Heart right ventricle (tissue), 16 donors: Measurements from ENCODE around the gene RNASE4. TPM values are rescaled to one million over a fixed set of nuclear protein-coding genes. Genes with fewer than 3 reads are reported as not detected.

Source experiments
- ATAC-seq, 8 donors: fragments of 200-7000 bp; cut with Tn5 transposase; one replicate each; pipeline ENCODE4 v1.9.1; 2020; ENCODE audit warnings: mild to moderate bottlenecking in 8 of 8, moderate library complexity in 8 of 8, moderate number of reproducible peaks in 1 of 8
- DNase-seq, 2 donors: peaks; one replicate each; pipeline ENCODE4 v3.0.0-alpha.2; 2020
- H3K27ac ChIP-seq, 10 donors: fragments of 200-600 bp; sonication (generic) in 2 of 10; one replicate each; pipeline versions ENCODE4 v1.5.0 to v1.8.0; 2020 to 2022; ENCODE audit warnings: mild to moderate bottlenecking in 3 of 10
- H3K27me3 ChIP-seq, 7 donors: fragments of 200-600 bp; one replicate each; pipeline ENCODE4 v1.8.0; 2021 to 2022; ENCODE audit warnings: mild to moderate bottlenecking in 2 of 7
- H3K36me3 ChIP-seq, 9 donors: fragments of 200-600 bp; sonication (generic) in 1 of 9; one replicate each; pipeline versions ENCODE4 v1.5.0 to v1.8.0; 2020 to 2022; ENCODE audit warnings: mild to moderate bottlenecking in 2 of 9
- H3K4me1 ChIP-seq, 9 donors: fragments of 200-600 bp; sonication (generic) in 1 of 9; one replicate each; pipeline versions ENCODE4 v1.5.0 to v1.8.0; 2020 to 2022; ENCODE audit warnings: mild to moderate bottlenecking in 4 of 9
- H3K4me3 ChIP-seq, 10 donors: fragments of 200-600 bp; sonication (generic) in 2 of 10; one replicate each; pipeline versions ENCODE4 v1.5.0 to v1.8.0; 2020 to 2022; ENCODE audit warnings: mild to moderate bottlenecking in 7 of 10, moderate library complexity in 2 of 10
- H3K9me3 ChIP-seq, 11 donors: fragments of 200-600 bp in 10 of 11; sonication (generic) in 2 of 11; one replicate each; pipeline versions ENCODE4 v1.5.0 to v1.8.0; 2013 to 2022; ENCODE audit warnings: mild to moderate bottlenecking in 2 of 11, control low read depth in 1 of 11, moderate library complexity in 1 of 11
- WGBS, 2 donors: extraction: QIAGEN DNeasy Blood & Tissue Kit; methylation state at CpG; one replicate each; pipeline ENCODE4 v1.1.7; 2013; ENCODE audit warnings: inconsistent platforms in 1 of 2; 5-methylcytosine and 5-hydroxymethylcytosine counted together
- intact Hi-C, 10 donors: fragments of 100-400 bp; cut with DNase I; formaldehyde crosslinking; loops; one replicate each; pipeline versions ENCODE4 v1.11.1 to v1.14.2; 2022
- polyA plus RNA-seq, 2 donors: library from polyadenylated mRNA; stranded (reverse); fragments of 200-250 nt; gene quantifications; one replicate each; pipeline ENCODE4 v1.2.3, GENCODE V29; 2013
- total RNA-seq, 10 donors: library from RNA; stranded (reverse); fragmentation: NEBNext Ultra II Directional in 3 of 10; extraction: Animal tissue kit (Norgen Biotek cat#: 25700) in 3 of 10; gene quantifications; one replicate each; pipeline versions ENCODE4 v1.2.1 to v1.2.4, GENCODE V29; 2021 to 2023
- TF ChIP-seq, protein P1 (sequence below), 9 donors: fragments of 200-600 bp; sonication (generic) in 2 of 9; IDR thresholded peaks; one replicate each; pipeline versions ENCODE4 v1.5.0 to v1.8.0; 2021 to 2022; ENCODE audit warnings: antibody characterized with exemption in 9 of 9, mild to moderate bottlenecking in 5 of 9, moderate library complexity in 1 of 9
- donor health status: Arrhythmogenic right ventricular cardiomyopathy.
- donor health status: ischemic (EF 13 %, LVEDD 7.1; RV severe dilation, severe dysfunction).
- donor health status: healthy with polysubstance abuse.
- donor health status: DM: no; HTN: yes; CAD: no.
- donor health status: DM: no; HTN: no; CAD: no.
- donor health status: ischemic (EF 25% LVEDD 6.9; RV normal size, moderate dysfunction).
- donor health status: ischemic (EF 25% LVEDD 5.7; RV mildly dilated, moderate dysfunction).
- donor health status: healthy.
- donor health status: DM: yes; HTN: yes; CAD: no.
- donor health status: Ischemic cardiomyopathy.
- donor health status: ischemic (EF 35%, LVEDD 5.7; RV mildly dilated, moderate dysfunction).
- donor health status: nonischemic (EF 11% LVEDD 7.7; RV severe dilation, severe dysfunction).
- donor health status: DM: yes; HTN: yes; CAD: no.
- donor health status: PGD.
- donor health status: ischemic (EF 29% LVEDD 5.4; RV normal size, mild dysfunction).
- donor health status: nonischemic (EF 23%, LVEDD 6.1; RV moderate dilation, normal function).

The RNASE4 gene
- total and polyA plus RNA-seq, 12 donors: 2.3 to 16.2 (median 4.5) TPM

DNA sequence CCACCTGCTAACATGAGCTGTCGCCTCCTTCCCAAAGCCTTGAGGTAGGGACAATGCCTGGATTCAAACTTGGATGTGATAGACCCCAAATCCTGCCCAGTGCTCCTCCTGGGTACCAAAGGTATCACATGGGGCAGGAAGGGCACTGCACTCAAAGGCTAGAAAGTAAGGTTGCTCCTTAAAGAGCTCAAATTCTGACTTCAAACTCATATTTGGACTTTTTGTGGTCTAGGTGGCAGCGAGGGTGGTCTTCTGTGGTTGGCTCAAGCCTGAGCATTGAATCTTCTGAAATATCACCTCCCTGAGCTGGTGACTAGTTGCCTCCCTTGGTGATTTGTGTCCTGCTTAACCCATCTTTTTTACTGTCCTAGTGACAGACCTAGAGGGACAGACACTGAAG is 8.3 kb upstream of the RNASE4 start:
- H3K27me3 ChIP-seq: peaks cover 0 to 33% (median 12%) of the 10 kb centered on the region in 7 donors
- H3K36me3 ChIP-seq: no peaks in the 10 kb centered on the region
- H3K27ac ChIP-seq: no peak overlapping the region
- no peak for DNase-seq
- H3K9me3 ChIP-seq: no peaks in the 10 kb centered on the region
- ATAC-seq: no peak
- WGBS, 2 donors: 82 to 89% methylated on average over 2 of the region's 2 CpGs
- intact Hi-C loops: no loop called here
- peaks cover 0 to 13% (median 9%) of the 10 kb centered on the region in 9 donors for H3K4me1 ChIP-seq
- TF ChIP-seq, protein P1, sequence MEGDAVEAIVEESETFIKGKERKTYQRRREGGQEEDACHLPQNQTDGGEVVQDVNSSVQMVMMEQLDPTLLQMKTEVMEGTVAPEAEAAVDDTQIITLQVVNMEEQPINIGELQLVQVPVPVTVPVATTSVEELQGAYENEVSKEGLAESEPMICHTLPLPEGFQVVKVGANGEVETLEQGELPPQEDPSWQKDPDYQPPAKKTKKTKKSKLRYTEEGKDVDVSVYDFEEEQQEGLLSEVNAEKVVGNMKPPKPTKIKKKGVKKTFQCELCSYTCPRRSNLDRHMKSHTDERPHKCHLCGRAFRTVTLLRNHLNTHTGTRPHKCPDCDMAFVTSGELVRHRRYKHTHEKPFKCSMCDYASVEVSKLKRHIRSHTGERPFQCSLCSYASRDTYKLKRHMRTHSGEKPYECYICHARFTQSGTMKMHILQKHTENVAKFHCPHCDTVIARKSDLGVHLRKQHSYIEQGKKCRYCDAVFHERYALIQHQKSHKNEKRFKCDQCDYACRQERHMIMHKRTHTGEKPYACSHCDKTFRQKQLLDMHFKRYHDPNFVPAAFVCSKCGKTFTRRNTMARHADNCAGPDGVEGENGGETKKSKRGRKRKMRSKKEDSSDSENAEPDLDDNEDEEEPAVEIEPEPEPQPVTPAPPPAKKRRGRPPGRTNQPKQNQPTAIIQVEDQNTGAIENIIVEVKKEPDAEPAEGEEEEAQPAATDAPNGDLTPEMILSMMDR (IDR thresholded peaks at IDR 0.05): no peak
- H3K4me3 ChIP-seq: no peak overlapping the region

DNA sequence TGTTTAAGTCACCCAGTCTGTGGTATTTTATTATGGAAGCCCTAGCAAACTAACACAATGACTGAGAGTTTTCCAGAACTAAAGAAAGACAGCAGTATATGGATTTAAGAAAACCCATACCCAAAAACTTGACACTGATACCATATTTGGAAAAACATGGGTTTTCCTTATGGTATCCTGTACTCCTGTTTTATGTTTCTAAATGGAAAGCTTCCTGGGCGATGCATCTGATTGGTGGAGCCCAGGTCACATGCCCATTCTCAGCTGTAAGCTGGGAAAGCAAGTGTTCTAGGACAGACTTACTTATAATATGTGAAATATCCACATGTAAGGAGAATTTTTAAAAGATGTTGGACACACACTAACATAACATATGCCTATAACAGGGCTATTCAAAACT is 4.5 kb upstream of the RNASE4 start:
- no peak for ATAC-seq
- TF ChIP-seq, protein P1 (IDR thresholded peaks at IDR 0.05): no peak
- peaks cover 0 to 10% (median 0%) of the 10 kb centered on the region in 7 donors for H3K27me3 ChIP-seq
- 85 to 87% methylated on average over 1 of the region's 1 CpG for WGBS, 2 donors
- DNase-seq: peak in 1 of 2 donors; percentile 34
- H3K27ac ChIP-seq: no peak overlapping the region
- peaks cover 0 to 42% (median 12%) of the 10 kb centered on the region in 9 donors for H3K4me1 ChIP-seq
- intact Hi-C loops: loop anchor here (2.0 to 10.0 kb wide), 17 partner anchors 48 to 425 kb away; partner anchors contain the start of genes PIP4P1 (in 5 of the 10), TEP1 (in 5 of the 10), CCNB1IP1 (in 3 of the 10) and PARP2 (in 2 of the 10)
- no peak overlapping the region for H3K4me3 ChIP-seq
- no peaks in the 10 kb centered on the region for H3K9me3 ChIP-seq
- H3K36me3 ChIP-seq: no peaks in the 10 kb centered on the region

DNA sequence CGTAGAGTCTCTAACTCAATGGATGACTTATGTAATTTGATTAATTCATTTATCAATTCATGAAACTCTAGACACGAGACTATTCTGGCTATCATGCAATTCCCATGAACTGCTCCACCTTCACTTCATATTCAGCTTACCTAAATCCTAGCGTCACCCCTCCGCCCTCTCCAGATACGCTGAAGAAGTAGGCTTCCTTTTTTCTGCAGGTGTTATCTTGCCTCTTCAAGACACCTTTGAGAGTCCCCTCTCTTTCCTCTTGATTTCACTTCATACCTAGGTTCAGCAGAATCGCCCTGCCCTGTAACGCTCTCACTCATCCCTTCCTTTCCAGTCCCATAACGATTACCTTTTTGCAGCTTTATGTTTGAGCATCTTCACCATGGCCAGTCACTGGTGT is 4.0 kb upstream of the RNASE4 start:
- intact Hi-C loops: loop anchor here (2.0 to 10.0 kb wide), 17 partner anchors 48 to 424 kb away; partner anchors contain the start of genes PIP4P1 (in 5 of the 10), TEP1 (in 5 of the 10), CCNB1IP1 (in 3 of the 10) and PARP2 (in 2 of the 10)
- H3K9me3 ChIP-seq: no peaks in the 10 kb centered on the region
- peak overlapping the region in 2 of 10 donors; percentile 100 for H3K27ac ChIP-seq
- H3K4me1 ChIP-seq: peaks cover 0 to 47% (median 12%) of the 10 kb centered on the region in 9 donors
- no peak for DNase-seq
- 60 to 66% methylated on average over 8 of the region's 8 CpGs for WGBS, 2 donors
- peak overlapping the region in 6 of 10 donors; percentile 67 to 99 (median 86) for H3K4me3 ChIP-seq
- no peaks in the 10 kb centered on the region for H3K36me3 ChIP-seq
- H3K27me3 ChIP-seq: peaks cover 0 to 5% (median 0%) of the 10 kb centered on the region in 7 donors
- TF ChIP-seq, protein P1 (IDR thresholded peaks at IDR 0.05): no peak
- no peak for ATAC-seq

DNA sequence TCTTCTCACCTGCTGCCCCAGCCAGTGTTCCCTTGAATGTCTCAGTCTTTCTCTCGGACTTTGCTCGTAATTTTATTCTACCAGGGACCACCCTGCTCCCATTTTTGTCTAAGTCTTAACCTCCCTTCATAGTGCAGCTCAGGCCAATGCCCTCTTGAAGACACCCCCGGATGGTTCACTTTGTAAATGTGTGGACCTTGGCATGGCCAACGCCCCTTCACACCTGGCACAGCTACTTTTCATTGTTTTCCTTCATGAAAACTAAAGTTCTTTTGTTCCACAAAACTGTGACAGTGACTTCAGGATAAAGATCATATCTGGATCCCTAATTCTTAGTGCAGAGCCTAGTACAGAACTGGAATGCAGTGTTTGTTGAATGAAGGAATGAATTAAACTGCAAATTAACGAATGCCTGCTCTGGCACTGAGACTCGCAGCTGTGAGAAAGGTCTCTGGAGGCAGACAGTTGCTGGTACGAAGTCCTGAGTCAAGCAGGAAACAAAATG is 3.5 kb upstream of the RNASE4 start:
- no peaks in the 10 kb centered on the region for H3K9me3 ChIP-seq
- TF ChIP-seq, protein P1 (IDR thresholded peaks at IDR 0.05): no peak
- no peak for DNase-seq
- H3K4me1 ChIP-seq: peaks cover 0 to 52% (median 12%) of the 10 kb centered on the region in 9 donors
- WGBS, 2 donors: 14 to 17% methylated on average over 7 of the region's 7 CpGs
- peak overlapping the region; percentile 14 to 99 (median 86) for H3K4me3 ChIP-seq
- H3K36me3 ChIP-seq: no peaks in the 10 kb centered on the region
- no peaks in the 10 kb centered on the region for H3K27me3 ChIP-seq
- intact Hi-C loops: loop anchor here (2.0 to 10.0 kb wide), 17 partner anchors 49 to 424 kb away; partner anchors contain the start of genes PIP4P1 (in 5 of the 10), TEP1 (in 5 of the 10), CCNB1IP1 (in 3 of the 10) and PARP2 (in 2 of the 10)
- peak overlapping the region in 9 of 10 donors; percentile 98 to 100 (median 100) for H3K27ac ChIP-seq
- no peak for ATAC-seq
